22Rv1 (cell line): ENCODE results near the gene MT1X.

Source experiments
- ZFX ChIP-seq: fragments of 450-650 bp; IDR thresholded peaks from 2 replicates; pipeline ENCODE4 v1.6.1; 2017; ENCODE audit warnings: antibody characterized with exemption, borderline replicate concordance
- TF ChIP-seq, protein P1 (sequence below): fragments of 450-650 bp; IDR thresholded peaks from 2 replicates; pipeline ENCODE4 v1.5.1; 2017; ENCODE audit warnings: mild to moderate bottlenecking

DNA sequence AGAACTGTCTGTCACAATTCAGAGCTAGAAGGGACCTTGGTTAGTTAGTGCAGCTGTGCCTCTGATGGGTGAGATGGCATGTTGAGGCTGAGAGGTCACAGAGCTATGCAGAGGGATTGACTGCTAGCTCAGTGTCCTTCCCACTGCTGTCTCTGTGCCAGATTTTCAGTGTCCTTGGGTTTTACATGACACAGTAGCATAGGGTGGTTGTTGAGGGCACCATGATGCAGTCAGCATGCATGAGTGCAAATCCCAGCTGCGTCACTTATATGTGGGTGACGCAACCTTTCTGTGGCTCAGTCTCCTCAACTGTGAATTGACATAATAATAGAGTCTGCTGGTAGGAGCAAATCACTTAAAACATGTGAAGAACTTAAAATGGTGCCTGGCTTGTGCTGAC is 41.1 kb upstream of the MT1X start:
- TF ChIP-seq, protein P1, sequence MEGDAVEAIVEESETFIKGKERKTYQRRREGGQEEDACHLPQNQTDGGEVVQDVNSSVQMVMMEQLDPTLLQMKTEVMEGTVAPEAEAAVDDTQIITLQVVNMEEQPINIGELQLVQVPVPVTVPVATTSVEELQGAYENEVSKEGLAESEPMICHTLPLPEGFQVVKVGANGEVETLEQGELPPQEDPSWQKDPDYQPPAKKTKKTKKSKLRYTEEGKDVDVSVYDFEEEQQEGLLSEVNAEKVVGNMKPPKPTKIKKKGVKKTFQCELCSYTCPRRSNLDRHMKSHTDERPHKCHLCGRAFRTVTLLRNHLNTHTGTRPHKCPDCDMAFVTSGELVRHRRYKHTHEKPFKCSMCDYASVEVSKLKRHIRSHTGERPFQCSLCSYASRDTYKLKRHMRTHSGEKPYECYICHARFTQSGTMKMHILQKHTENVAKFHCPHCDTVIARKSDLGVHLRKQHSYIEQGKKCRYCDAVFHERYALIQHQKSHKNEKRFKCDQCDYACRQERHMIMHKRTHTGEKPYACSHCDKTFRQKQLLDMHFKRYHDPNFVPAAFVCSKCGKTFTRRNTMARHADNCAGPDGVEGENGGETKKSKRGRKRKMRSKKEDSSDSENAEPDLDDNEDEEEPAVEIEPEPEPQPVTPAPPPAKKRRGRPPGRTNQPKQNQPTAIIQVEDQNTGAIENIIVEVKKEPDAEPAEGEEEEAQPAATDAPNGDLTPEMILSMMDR = no peak
- no peak for TF ChIP-seq ZFX
